HL-60 (cell line): ENCODE measurements around the gene MAP3K10.
A peak's percentile ranks its signal among the peaks of the same experiment; 100 is the strongest.

Experiments
- DNase-seq, 2 experiments: peaks; one replicate each; pipeline ENCODE4 v3.0.0-alpha.2; 2010 to 2020; ENCODE audit warnings: low read depth in 1 of 2, low spot score in 1 of 2
- H3K27ac ChIP-seq: fragments of 250-450 bp; sonication (Bioruptor Pico); replicated peaks from 2 replicates; pipeline ENCODE4 v1.5.1; 2020; ENCODE audit warnings: mild to moderate bottlenecking, moderate library complexity
- H3K27me3 ChIP-seq: fragments of 250-450 bp; sonication (Bioruptor Pico); 2 replicates; pipeline ENCODE4 v1.5.1; 2021; ENCODE audit warnings: mild to moderate bottlenecking, moderate library complexity; ENCODE audit not compliant: insufficient read depth, poor library complexity, severe bottlenecking
- H3K4me3 ChIP-seq: replicated peaks from 2 replicates; pipeline ENCODE4 v1.5.1; 2011; ENCODE audit warnings: mild to moderate bottlenecking, control low read depth, low read length; ENCODE audit not compliant: insufficient read depth
- GABPA ChIP-seq: IDR thresholded peaks from 2 replicates; pipeline ENCODE4 v1.6.1; 2012; ENCODE audit warnings: low read depth
- POLR2AphosphoS5 ChIP-seq: IDR thresholded peaks from 2 replicates; pipeline ENCODE4 v1.6.1; 2012; ENCODE audit warnings: low read depth
- SPI1 ChIP-seq: IDR thresholded peaks from 2 replicates; pipeline ENCODE4 v1.6.1; 2012; ENCODE audit warnings: low read depth, mild to moderate bottlenecking, borderline replicate concordance
- TF ChIP-seq, protein P1 (sequence below): IDR thresholded peaks from 2 replicates; pipeline ENCODE4 v1.6.1; 2012; ENCODE audit warnings: low read depth; ENCODE audit not compliant: insufficient replicate concordance
- TF ChIP-seq, protein P2 (sequence below): IDR thresholded peaks from one replicate; pipeline ENCODE4 v1.5.1; 2011; ENCODE audit warnings: low read length, control low read depth, inconsistent platforms; ENCODE audit not compliant: insufficient read depth

The MAP3K10 gene

DNA sequence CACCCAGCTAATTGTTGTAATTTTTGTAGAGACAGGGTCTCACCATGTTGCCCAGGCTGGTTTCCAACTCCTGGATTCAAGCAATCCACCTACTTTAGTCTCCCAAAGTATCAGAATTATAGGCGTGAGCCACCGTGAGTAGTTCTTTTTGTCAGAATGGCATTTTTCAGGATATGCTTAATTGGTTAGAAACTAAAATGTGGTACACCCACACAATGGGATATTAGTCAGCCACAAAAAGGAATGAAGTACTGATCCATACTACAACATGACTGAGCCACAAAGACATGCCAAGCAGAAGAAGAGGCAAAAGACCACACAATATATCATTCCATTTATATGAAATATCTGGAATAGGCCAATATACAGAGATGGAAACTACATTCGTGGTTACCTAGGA, 41.7 kb upstream of the MAP3K10 start:
- DNase-seq, result no peak
- TF ChIP-seq, protein P1, sequence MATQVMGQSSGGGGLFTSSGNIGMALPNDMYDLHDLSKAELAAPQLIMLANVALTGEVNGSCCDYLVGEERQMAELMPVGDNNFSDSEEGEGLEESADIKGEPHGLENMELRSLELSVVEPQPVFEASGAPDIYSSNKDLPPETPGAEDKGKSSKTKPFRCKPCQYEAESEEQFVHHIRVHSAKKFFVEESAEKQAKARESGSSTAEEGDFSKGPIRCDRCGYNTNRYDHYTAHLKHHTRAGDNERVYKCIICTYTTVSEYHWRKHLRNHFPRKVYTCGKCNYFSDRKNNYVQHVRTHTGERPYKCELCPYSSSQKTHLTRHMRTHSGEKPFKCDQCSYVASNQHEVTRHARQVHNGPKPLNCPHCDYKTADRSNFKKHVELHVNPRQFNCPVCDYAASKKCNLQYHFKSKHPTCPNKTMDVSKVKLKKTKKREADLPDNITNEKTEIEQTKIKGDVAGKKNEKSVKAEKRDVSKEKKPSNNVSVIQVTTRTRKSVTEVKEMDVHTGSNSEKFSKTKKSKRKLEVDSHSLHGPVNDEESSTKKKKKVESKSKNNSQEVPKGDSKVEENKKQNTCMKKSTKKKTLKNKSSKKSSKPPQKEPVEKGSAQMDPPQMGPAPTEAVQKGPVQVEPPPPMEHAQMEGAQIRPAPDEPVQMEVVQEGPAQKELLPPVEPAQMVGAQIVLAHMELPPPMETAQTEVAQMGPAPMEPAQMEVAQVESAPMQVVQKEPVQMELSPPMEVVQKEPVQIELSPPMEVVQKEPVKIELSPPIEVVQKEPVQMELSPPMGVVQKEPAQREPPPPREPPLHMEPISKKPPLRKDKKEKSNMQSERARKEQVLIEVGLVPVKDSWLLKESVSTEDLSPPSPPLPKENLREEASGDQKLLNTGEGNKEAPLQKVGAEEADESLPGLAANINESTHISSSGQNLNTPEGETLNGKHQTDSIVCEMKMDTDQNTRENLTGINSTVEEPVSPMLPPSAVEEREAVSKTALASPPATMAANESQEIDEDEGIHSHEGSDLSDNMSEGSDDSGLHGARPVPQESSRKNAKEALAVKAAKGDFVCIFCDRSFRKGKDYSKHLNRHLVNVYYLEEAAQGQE, result no peak
- no peak for TF ChIP-seq SPI1
- Histone ChIP-seq H3K27ac (no peak overlapping the region), H3K27me3 (no peaks in the 10 kb centered on the region), H3K4me3 (no peak overlapping the region)

DNA sequence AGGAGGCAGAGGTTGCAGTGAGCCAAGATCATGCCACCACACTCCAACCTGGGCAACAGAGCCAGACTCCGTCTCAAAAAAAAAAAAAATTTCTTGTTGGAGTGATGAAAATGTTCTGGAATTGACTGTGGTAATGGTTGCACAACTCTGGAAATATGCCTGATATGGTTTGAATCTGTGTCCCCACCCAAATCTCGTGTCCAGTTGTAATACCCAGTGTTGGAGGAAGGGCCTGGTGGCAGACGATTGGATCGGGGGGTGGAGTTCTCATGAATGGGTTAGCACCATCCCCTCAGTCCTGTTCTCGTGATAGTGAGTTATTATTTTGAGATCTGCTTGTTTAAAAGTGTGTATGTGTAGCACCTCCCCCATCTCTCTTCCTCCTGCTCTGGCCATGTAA, 41.1 kb upstream of the MAP3K10 start:
- no peak for DNase-seq
- H3K27me3 ChIP-seq, result no peaks in the 10 kb centered on the region
- TF ChIP-seq GABPA, result no peak
- no peak for TF ChIP-seq POLR2AphosphoS5
- TF ChIP-seq, protein P1, result no peak
- TF ChIP-seq, protein P2, sequence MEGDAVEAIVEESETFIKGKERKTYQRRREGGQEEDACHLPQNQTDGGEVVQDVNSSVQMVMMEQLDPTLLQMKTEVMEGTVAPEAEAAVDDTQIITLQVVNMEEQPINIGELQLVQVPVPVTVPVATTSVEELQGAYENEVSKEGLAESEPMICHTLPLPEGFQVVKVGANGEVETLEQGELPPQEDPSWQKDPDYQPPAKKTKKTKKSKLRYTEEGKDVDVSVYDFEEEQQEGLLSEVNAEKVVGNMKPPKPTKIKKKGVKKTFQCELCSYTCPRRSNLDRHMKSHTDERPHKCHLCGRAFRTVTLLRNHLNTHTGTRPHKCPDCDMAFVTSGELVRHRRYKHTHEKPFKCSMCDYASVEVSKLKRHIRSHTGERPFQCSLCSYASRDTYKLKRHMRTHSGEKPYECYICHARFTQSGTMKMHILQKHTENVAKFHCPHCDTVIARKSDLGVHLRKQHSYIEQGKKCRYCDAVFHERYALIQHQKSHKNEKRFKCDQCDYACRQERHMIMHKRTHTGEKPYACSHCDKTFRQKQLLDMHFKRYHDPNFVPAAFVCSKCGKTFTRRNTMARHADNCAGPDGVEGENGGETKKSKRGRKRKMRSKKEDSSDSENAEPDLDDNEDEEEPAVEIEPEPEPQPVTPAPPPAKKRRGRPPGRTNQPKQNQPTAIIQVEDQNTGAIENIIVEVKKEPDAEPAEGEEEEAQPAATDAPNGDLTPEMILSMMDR, result no peak
- no peak for TF ChIP-seq SPI1
- H3K27ac ChIP-seq, result no peak overlapping the region
- H3K4me3 ChIP-seq, result no peak overlapping the region

DNA sequence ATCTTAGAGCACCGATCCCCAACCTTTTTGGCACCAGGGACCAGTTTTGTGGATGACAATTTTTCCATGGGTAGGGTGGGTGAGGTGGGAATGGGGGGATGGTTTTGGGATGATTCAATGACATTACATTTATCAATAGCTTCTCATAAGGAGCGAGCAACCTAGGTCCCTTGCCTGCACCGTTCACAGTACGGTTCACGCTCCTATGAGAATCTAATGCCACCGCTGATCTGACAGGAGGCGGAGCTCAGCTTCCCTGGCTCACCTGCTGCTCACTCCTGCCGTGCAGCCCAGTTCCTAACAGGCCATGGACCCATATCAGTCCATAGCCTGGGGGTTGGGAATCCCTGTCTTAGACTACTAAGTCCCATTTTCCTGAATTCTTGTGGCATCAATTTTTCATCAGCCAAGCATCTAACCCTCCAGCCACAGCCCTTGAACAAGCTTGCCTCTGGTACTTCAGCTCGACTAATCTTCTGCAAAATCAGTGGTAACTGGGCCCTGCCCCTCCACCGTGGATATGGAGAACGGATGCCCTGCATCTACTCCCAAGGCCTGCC, 37.0 kb upstream of the MAP3K10 start:
- Histone ChIP-seq H3K27ac (no peak overlapping the region), H3K27me3 (no peaks in the 10 kb centered on the region), H3K4me3 (no peak overlapping the region)
- DNase-seq, result no peak
- TF ChIP-seq, protein P2, result no peak

DNA sequence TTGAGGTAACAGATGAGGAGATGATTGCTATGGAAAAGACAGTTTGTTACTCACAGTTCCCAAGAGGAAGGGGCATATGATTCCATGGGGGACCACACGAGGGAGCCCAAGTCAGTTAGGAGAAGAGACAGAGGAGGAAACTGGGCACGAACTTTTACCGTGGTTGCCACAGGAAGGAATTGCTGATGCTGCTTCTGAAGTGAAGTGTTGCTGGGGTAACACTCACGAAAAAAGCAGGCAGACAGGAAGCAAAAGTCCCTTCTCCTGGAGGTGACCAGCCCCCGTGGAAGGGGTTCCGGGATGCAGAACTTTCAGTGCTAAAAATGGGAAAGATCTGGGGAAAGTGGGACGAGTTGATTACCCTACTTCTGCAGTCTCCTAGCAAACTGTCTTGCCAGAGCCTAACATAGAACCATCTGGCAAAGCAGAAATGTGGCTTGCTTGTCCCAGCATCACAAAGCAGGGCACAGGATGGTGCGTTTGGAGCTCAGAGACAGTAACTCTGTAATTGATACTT, 35.4 kb upstream of the MAP3K10 start:
- Histone ChIP-seq H3K27me3 (no peaks in the 10 kb centered on the region), H3K27ac (no peak overlapping the region), H3K4me3 (no peak overlapping the region)
- peak in 1 of 2 experiments; percentile 9 for DNase-seq
- TF ChIP-seq, protein P1, result no peak
- TF ChIP-seq POLR2AphosphoS5 (no peak), GABPA (no peak), SPI1 (no peak)
- TF ChIP-seq, protein P2, result no peak
